Liver (tissue), 9 donors: ENCODE results near the gene LRP11. TPM values are rescaled to one million over a fixed set of nuclear protein-coding genes. Genes with fewer than 3 reads are reported as not detected.

Experiments
- DNase-seq: peaks from one replicate; pipeline ENCODE4 v3.0.0-alpha.2; 2017; ENCODE audit warnings: low spot score
- H3K27ac ChIP-seq, 2 donors: one replicate each; pipeline ENCODE4 v1.7.0; 2013; ENCODE audit warnings: inconsistent platforms in 2 of 2, low read length in 2 of 2, control low read depth in 1 of 2, low read depth in 1 of 2, mild to moderate bottlenecking in 1 of 2
- H3K27me3 ChIP-seq, 4 donors: one replicate each; pipeline versions ENCODE4 v1.6.1 to v1.7.0; 2013; ENCODE audit warnings: low read length in 3 of 4, inconsistent platforms in 1 of 4, mild to moderate bottlenecking in 1 of 4, moderate library complexity in 1 of 4; ENCODE audit not compliant: control insufficient read depth in 4 of 4, insufficient read depth in 4 of 4
- H3K36me3 ChIP-seq, 4 donors: one replicate each; pipeline versions ENCODE4 v1.6.1 to v1.7.0; 2013; ENCODE audit warnings: low read length in 3 of 4, mild to moderate bottlenecking in 3 of 4, low read depth in 1 of 4, moderate library complexity in 1 of 4; ENCODE audit not compliant: control insufficient read depth in 4 of 4, insufficient read depth in 3 of 4
- H3K4me1 ChIP-seq, 4 donors: one replicate each; pipeline versions ENCODE4 v1.6.1 to v1.7.0; 2013; ENCODE audit warnings: low read length in 3 of 4, mild to moderate bottlenecking in 3 of 4, moderate library complexity in 1 of 4; ENCODE audit not compliant: control insufficient read depth in 4 of 4, insufficient read depth in 4 of 4
- H3K4me3 ChIP-seq, 3 donors: one replicate each; pipeline versions ENCODE4 v1.6.1 to v1.7.0; 2013; ENCODE audit warnings: low read length in 3 of 3, control low read depth in 1 of 3, low read depth in 1 of 3, mild to moderate bottlenecking in 1 of 3
- H3K9ac ChIP-seq, 2 donors: one replicate each; pipeline ENCODE4 v1.7.0; 2013; ENCODE audit warnings: low read length in 2 of 2, mild to moderate bottlenecking in 2 of 2, moderate library complexity in 2 of 2, control low read depth in 1 of 2, low read depth in 1 of 2
- H3K9me3 ChIP-seq, 4 donors: one replicate each; pipeline versions ENCODE4 v1.6.1 to v1.7.0; 2013; ENCODE audit warnings: low read length in 3 of 4; ENCODE audit not compliant: control insufficient read depth in 4 of 4
- EGR1 ChIP-seq, 2 donors: IDR thresholded peaks; 2 replicates each; pipeline ENCODE4 v1.6.1; 2016 to 2018; ENCODE audit warnings: antibody characterized with exemption in 2 of 2, low read depth in 2 of 2
- FOXA1 ChIP-seq: IDR thresholded peaks from 2 replicates; pipeline ENCODE4 v1.6.1; 2016; ENCODE audit warnings: antibody characterized with exemption
- GABPA ChIP-seq, 2 donors: IDR thresholded peaks in 1 of 2; conservative IDR thresholded peaks in 1 of 2; 2 replicates each; pipeline ENCODE4 v1.6.1; 2016; ENCODE audit warnings: antibody characterized with exemption in 2 of 2, mild to moderate bottlenecking in 1 of 2, moderate library complexity in 1 of 2
- HNF4G ChIP-seq: IDR thresholded peaks from 2 replicates; pipeline ENCODE4 v1.6.1; 2016; ENCODE audit warnings: antibody characterized with exemption
- NR2F2 ChIP-seq: IDR thresholded peaks from 2 replicates; pipeline ENCODE4 v1.6.1; 2016; ENCODE audit warnings: antibody characterized with exemption
- RAD21 ChIP-seq, 2 donors: IDR thresholded peaks; 2 replicates each; pipeline ENCODE4 v1.6.1; 2016; ENCODE audit warnings: antibody characterized with exemption in 2 of 2, mild to moderate bottlenecking in 2 of 2
- RXRA ChIP-seq, 2 donors: IDR thresholded peaks; 2 replicates each; pipeline ENCODE4 v1.6.1; 2017 to 2018; ENCODE audit warnings: antibody characterized with exemption in 2 of 2, mild to moderate bottlenecking in 1 of 2
- TAF1 ChIP-seq: conservative IDR thresholded peaks from 2 replicates; pipeline ENCODE4 v1.6.1; 2016; ENCODE audit warnings: antibody characterized with exemption, mild to moderate bottlenecking
- YY1 ChIP-seq: IDR thresholded peaks from 2 replicates; pipeline ENCODE4 v1.6.1; 2016; ENCODE audit warnings: antibody characterized with exemption, mild to moderate bottlenecking
- ZBTB33 ChIP-seq: IDR thresholded peaks from 2 replicates; pipeline ENCODE4 v1.6.1; 2016; ENCODE audit warnings: antibody characterized with exemption
- WGBS: extraction: QIAGEN DNeasy Blood & Tissue Kit; methylation state at CpG from one replicate; pipeline ENCODE4 v1.1.7; 2013; 5-methylcytosine and 5-hydroxymethylcytosine counted together
- polyA plus RNA-seq, 2 donors: library from polyadenylated mRNA; stranded (reverse) in 1 of 2; unstranded in 1 of 2; fragments of 200-250 nt in 1 of 2; fragments of >200 nt in 1 of 2; fragmentation: Nextera tagmentation in 1 of 2; extraction: Ambion mirVana in 1 of 2; gene quantifications; one replicate each; pipeline versions ENCODE4 v1.2.1 to v1.2.3, GENCODE V29; 2013 to 2015
- total RNA-seq, 2 donors: library from RNA; depleted of rRNA; stranded (reverse); fragments of >200 nt; gene quantifications; one replicate each; pipeline ENCODE4 v1.2.3, GENCODE V29; 2014
- TF ChIP-seq, protein P1 (sequence below): IDR thresholded peaks from 2 replicates; pipeline ENCODE4 v1.6.1; 2016; ENCODE audit warnings: antibody characterized with exemption, mild to moderate bottlenecking
- TF ChIP-seq, protein P2 (sequence below): IDR thresholded peaks from 2 replicates; pipeline ENCODE4 v1.6.1; 2016; ENCODE audit warnings: antibody characterized with exemption
- donor health status: healthy.
- donor health status: healthy.
- donor health status: healthy.
- donor health status: healthy.
- donor health status: healthy.

Gene LRP11
- total and polyA plus RNA-seq, 4 donors, result 3.4 to 13.3 (median 6.0) TPM

DNA sequence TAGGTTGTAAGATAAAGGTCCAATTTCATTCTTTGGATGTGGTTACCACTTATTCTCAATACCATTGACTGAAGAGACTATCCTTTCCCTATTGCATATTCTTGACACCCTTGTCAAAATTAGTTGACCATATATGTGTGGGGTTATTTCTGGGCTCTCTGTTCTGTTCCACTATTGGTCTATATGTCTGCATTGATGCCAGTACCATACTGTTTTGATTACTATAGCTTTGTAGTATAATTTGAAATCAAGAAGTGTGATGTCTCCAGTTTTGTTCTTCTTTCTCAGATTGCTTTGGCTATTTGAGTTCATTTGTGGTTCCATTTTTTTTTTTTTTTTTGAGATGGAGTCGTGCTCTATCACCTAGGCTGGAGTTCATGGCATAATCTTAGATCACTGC is 8.1 kb upstream of the LRP11 start:
- H3K27me3 ChIP-seq, result no peaks in the 10 kb centered on the region
- no peak overlapping the region for H3K4me3 ChIP-seq
- no peak for DNase-seq
- no peaks in the 10 kb centered on the region for H3K36me3 ChIP-seq
- TF ChIP-seq RXRA (IDR thresholded peaks at IDR 0.05) (no peak), RAD21 (IDR thresholded peaks at IDR 0.05) (no peak), FOXA1 (no peak), YY1 (no peak), EGR1 (IDR thresholded peaks at IDR 0.05; ENCODE audit: low read depth in 2 of 2) (no peak), HNF4G (no peak)
- TF ChIP-seq, protein P1, sequence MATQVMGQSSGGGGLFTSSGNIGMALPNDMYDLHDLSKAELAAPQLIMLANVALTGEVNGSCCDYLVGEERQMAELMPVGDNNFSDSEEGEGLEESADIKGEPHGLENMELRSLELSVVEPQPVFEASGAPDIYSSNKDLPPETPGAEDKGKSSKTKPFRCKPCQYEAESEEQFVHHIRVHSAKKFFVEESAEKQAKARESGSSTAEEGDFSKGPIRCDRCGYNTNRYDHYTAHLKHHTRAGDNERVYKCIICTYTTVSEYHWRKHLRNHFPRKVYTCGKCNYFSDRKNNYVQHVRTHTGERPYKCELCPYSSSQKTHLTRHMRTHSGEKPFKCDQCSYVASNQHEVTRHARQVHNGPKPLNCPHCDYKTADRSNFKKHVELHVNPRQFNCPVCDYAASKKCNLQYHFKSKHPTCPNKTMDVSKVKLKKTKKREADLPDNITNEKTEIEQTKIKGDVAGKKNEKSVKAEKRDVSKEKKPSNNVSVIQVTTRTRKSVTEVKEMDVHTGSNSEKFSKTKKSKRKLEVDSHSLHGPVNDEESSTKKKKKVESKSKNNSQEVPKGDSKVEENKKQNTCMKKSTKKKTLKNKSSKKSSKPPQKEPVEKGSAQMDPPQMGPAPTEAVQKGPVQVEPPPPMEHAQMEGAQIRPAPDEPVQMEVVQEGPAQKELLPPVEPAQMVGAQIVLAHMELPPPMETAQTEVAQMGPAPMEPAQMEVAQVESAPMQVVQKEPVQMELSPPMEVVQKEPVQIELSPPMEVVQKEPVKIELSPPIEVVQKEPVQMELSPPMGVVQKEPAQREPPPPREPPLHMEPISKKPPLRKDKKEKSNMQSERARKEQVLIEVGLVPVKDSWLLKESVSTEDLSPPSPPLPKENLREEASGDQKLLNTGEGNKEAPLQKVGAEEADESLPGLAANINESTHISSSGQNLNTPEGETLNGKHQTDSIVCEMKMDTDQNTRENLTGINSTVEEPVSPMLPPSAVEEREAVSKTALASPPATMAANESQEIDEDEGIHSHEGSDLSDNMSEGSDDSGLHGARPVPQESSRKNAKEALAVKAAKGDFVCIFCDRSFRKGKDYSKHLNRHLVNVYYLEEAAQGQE, result no peak
- TF ChIP-seq, protein P2, sequence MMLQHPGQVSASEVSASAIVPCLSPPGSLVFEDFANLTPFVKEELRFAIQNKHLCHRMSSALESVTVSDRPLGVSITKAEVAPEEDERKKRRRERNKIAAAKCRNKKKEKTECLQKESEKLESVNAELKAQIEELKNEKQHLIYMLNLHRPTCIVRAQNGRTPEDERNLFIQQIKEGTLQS, result no peak
- peaks cover 0 to 9% (median 0%) of the 10 kb centered on the region in 4 donors for H3K4me1 ChIP-seq
- H3K27ac ChIP-seq, result no peak overlapping the region
- no peaks in the 10 kb centered on the region for H3K9me3 ChIP-seq
- H3K9ac ChIP-seq, result no peak overlapping the region
- WGBS, result 88% methylated on average over 1 of the region's 1 CpG

DNA sequence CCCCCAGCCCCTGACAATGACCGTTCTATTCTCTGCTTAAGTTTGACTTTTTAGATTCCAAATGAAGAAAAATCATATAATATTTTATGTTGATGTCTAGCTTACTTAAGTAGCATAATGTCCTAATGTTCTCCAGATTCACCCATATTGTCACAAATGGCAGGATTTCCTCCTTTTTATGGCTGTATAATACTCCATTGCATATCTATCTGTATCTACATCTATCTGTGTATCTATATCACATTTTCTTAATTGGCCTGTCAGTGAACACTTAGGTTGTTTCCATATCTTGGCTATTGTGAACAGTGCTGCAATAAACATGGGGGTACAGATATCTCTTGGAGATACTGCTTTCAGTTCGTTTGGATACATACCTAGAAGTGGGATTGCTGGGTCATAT is 7.0 kb upstream of the LRP11 start:
- H3K4me3 ChIP-seq, result no peak overlapping the region
- H3K4me1 ChIP-seq, result peaks cover 0 to 9% (median 0%) of the 10 kb centered on the region in 4 donors
- no peak for DNase-seq
- no peaks in the 10 kb centered on the region for H3K9me3 ChIP-seq
- no peak overlapping the region for H3K9ac ChIP-seq
- TF ChIP-seq ZBTB33 (no peak), NR2F2 (no peak), TAF1 (no peak), RXRA (IDR thresholded peaks at IDR 0.05) (no peak), GABPA (IDR thresholded peaks at IDR 0.05 in 1 of 2, conservative IDR thresholded peaks at IDR 0.05 in 1 of 2) (no peak)
- TF ChIP-seq, protein P2, result no peak
- no peak overlapping the region for H3K27ac ChIP-seq
- no peaks in the 10 kb centered on the region for H3K36me3 ChIP-seq
- H3K27me3 ChIP-seq, result no peaks in the 10 kb centered on the region
- WGBS, result 85% methylated on average over 2 of the region's 2 CpGs
